Endothelial cell (in vitro differentiated cells): ENCODE data around the gene AFDN. TPM values are rescaled to one million over a fixed set of nuclear protein-coding genes. Genes with fewer than 3 reads are reported as not detected.

ENCODE experiments used
- DNase-seq: peaks from one replicate; pipeline ENCODE4 v3.0.0; 2021; ENCODE audit warnings: low spot score
- H3K27ac Mint-ChIP-seq: one replicate; pipeline ENCODE4 v1.8.0; 2021; ENCODE audit warnings: mixed read lengths, inconsistent platforms; ENCODE audit not compliant: unreplicated experiment
- H3K27me3 Mint-ChIP-seq: one replicate; pipeline ENCODE4 v1.8.0; 2021; ENCODE audit warnings: mild to moderate bottlenecking, moderate library complexity, mixed read lengths, inconsistent platforms; ENCODE audit not compliant: unreplicated experiment
- H3K36me3 Mint-ChIP-seq: one replicate; pipeline ENCODE4 v1.8.0; 2021; ENCODE audit warnings: mild to moderate bottlenecking, low read depth, mixed read lengths, inconsistent platforms; ENCODE audit not compliant: unreplicated experiment
- H3K4me1 Mint-ChIP-seq: one replicate; pipeline ENCODE4 v1.8.0; 2021; ENCODE audit warnings: mild to moderate bottlenecking, mixed read lengths, inconsistent platforms; ENCODE audit not compliant: unreplicated experiment
- H3K4me3 Mint-ChIP-seq: one replicate; pipeline ENCODE4 v1.8.0; 2021; ENCODE audit warnings: mild to moderate bottlenecking, mixed read lengths, inconsistent platforms; ENCODE audit not compliant: unreplicated experiment
- H3K9me3 Mint-ChIP-seq: one replicate; pipeline ENCODE4 v1.8.0; 2021; ENCODE audit warnings: mixed read lengths, inconsistent platforms; ENCODE audit not compliant: unreplicated experiment
- CTCF ChIP-seq: fragments of 200-600 bp; sonication (generic); IDR thresholded peaks from one replicate; pipeline ENCODE4 v1.5.0; 2021; ENCODE audit warnings: antibody characterized with exemption; ENCODE audit not compliant: unreplicated experiment
- total RNA-seq: library from RNA; stranded (reverse); fragmentation: NEBNext Ultra II Directional; extraction: Animal tissue kit (Norgen Biotek cat#: 25700); gene quantifications from one replicate; pipeline ENCODE4 v1.2.1, GENCODE V29; 2021; ENCODE audit not compliant: unreplicated experiment

Gene AFDN
- total RNA-seq, 1 donor from 2014 or later: 306 TPM

- Mint-ChIP-seq H3K27me3 (no peaks in the 10 kb centered on the region), H3K36me3 (peaks cover 38% of the 10 kb centered on the region), H3K4me1 (no peaks in the 10 kb centered on the region), H3K27ac (no peak overlapping the region), H3K9me3 (no peaks in the 10 kb centered on the region), H3K4me3 (no peak overlapping the region)
- DNase-seq: no peak
- no peak for TF ChIP-seq CTCF
Measured at GRCh38 chr6:167870321-167870720, 43.6 kb downstream of the AFDN start.

GRCh38 chr6:167872538-167873210 is 46.0 kb downstream of the AFDN start:
- H3K36me3 Mint-ChIP-seq: peaks cover 44% of the 10 kb centered on the region
- no peak for DNase-seq
- H3K27me3 Mint-ChIP-seq: peaks cover 2% of the 10 kb centered on the region
- H3K9me3 Mint-ChIP-seq: no peaks in the 10 kb centered on the region
- H3K4me3 Mint-ChIP-seq: no peak overlapping the region
- H3K27ac Mint-ChIP-seq: no peak overlapping the region
- H3K4me1 Mint-ChIP-seq: peaks cover 7% of the 10 kb centered on the region
- no peak for TF ChIP-seq CTCF

DNA sequence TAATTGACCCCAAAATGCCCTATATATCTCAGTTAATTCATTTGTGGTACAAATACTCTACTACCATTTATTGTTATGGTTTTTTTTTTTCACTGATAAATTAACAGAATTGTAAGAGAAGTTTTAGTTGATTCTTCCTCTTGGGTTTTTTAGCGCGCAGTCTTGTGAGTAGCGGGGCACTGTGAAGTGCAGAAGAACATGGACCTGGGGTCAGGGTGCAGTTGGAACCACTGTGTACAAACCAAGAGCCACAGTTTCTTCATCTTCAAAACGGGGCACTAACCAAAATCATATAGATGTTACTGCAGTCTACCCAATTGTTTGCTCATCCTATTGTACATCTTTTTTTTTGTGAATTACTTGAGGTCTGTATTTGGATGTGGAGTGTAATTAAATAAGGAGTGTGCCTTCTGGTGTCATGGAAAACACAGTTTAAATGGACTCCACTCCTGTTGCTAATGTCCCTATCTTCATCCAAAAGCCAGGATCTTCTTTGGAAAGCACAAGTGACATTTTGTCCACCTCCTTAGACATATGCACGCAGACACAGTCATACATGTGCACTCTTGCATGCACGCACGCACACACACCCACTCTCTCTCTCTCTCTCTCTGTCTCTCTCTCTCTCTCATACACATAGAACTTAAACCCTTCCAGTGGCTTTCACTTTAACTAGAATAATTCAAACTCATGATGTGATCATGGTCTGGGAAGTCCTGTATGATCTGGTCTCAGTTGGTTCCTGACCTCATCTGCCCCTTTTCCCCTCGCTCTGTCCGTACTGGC is 51.5 kb downstream of the AFDN start:
- no peak for DNase-seq
- Mint-ChIP-seq H3K27me3 (peaks cover 7% of the 10 kb centered on the region), H3K4me1 (peaks cover 52% of the 10 kb centered on the region), H3K9me3 (no peaks in the 10 kb centered on the region), H3K27ac (no peak overlapping the region), H3K36me3 (peaks cover 50% of the 10 kb centered on the region), H3K4me3 (peak overlapping the region; percentile 2)
- TF ChIP-seq CTCF: no peak

- Mint-ChIP-seq H3K4me1 (peaks cover 56% of the 10 kb centered on the region), H3K27me3 (peaks cover 7% of the 10 kb centered on the region), H3K4me3 (no peak overlapping the region), H3K36me3 (peaks cover 54% of the 10 kb centered on the region), H3K9me3 (no peaks in the 10 kb centered on the region), H3K27ac (no peak overlapping the region)
- TF ChIP-seq CTCF: no peak
- DNase-seq: no peak
Measured at GRCh38 chr6:167879612-167880011, 52.9 kb downstream of the AFDN start.

DNA sequence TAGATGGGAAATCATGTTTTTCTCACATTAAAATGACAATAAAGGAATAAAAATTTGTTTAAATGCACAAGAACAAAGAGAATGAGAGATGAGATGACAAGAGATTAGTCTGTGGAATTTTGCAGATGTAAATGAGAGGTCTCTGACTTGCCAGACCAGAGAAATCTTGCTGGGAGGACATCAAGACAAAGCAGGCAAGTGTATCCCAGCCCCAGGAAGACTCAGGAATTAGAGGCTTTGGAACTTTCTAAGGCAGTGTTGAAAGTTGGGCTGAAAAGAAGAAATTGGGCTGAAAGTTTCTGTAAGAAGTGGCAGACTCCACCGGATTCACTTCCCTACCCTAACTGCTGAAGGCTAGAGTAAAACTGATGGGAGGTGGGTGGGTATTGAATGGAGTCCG is 54.6 kb downstream of the AFDN start:
- Mint-ChIP-seq H3K27ac (peak overlapping the region; percentile 2), H3K9me3 (no peaks in the 10 kb centered on the region), H3K36me3 (peaks cover 48% of the 10 kb centered on the region), H3K4me1 (peaks cover 56% of the 10 kb centered on the region), H3K4me3 (peak overlapping the region; percentile 56), H3K27me3 (peaks cover 7% of the 10 kb centered on the region)
- DNase-seq: no peak
- no peak for TF ChIP-seq CTCF
